Measurements from ENCODE around the gene DNPH1. TPM values are rescaled to one million over a fixed set of nuclear protein-coding genes. Genes with fewer than 3 reads are reported as not detected.
A peak's percentile ranks its signal among the peaks of the same experiment; 100 is the strongest.

Gene DNPH1
- total and polyA plus RNA-seq, 2 donors (not counting 3 experiments of a cell fraction or from before 2014, with no cell fraction given) = 37.7 to 120 TPM

DNA sequence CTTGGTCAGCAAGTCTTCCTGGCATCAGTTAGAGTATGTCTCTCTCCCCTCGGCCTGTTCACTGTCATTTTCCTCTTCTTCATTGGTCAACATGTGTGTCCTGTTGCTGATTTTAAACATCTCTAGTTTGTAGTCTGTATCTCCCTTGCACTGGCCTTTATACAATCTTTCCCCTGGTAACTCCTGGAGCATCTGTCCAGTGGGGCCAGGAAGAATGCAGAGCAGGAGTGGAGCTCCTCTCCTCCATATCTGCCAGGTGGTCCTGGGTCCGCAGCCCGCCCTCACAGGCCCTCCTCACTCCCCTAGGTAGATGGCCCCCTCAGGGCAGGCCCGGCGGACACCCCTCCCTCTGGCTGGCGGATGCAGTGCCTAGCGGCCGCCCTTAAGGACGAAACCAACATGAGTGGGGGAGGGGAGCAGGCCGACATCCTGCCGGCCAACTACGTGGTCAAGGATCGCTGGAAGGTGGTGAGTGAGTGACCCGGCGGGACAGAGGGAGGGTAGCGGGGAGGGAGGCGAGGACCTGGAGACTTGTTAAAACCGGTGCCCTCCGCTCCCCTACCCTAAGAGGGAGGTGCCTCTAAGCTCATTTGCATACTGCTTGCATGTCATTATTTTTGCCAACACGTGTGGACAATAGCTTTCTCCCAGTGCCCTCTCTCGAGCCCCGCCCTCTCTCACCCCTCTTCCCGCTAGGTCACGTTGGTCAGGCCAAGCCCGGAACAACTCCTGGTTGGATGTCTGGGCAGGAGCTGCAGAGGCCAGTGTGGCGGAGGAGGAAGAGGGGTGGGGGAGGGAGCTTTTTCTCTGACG is 17.2 kb upstream of the DNPH1 start:
- ChIA-PET CTCF (interaction anchor here (0.8 to 4.0 kb wide), 4 partner anchors 9 to 231 kb away, joined by 3 to 26 read pairs (median 6); partner anchors contain the start of genes DNPH1 and TJAP1), POLR2A (no interaction called here)
- TF ChIP-seq EZH2 (IDR thresholded peaks at IDR 0.05; ENCODE audit: borderline replicate concordance, low read depth, low read length, severe bottlenecking) (peak; percentile 46), FOS (IDR thresholded peaks at IDR 0.05; ENCODE audit: borderline replicate concordance, insufficient read depth, low read length) (no peak), JUN (IDR thresholded peaks at IDR 0.05; ENCODE audit: borderline replicate concordance, insufficient read depth, insufficient read length, low read depth) (no peak), POLR2A (IDR thresholded peaks at IDR 0.05; ENCODE audit: low read depth, low read length) (no peak)

GRCh38 chr6:43243664-43244321 is 14.5 kb upstream of the DNPH1 start:
- FAIRE-seq (no peak), DNase-seq (ENCODE audit: low read depth, low spot score) (no peak)
- Histone ChIP-seq H2AFZ (ENCODE audit: low read depth, low read length) (no peak overlapping the region), H3K27me3 (ENCODE audit: control insufficient read depth in 2 of 2, insufficient read depth in 2 of 2, low read length in 2 of 2) (peaks cover 46 to 51% of the 10 kb centered on the region in 2 experiments), H3K9me3 (replicated peaks; ENCODE audit: control insufficient read depth, insufficient read depth, low read length) (no peaks in the 10 kb centered on the region), H3K9ac (replicated peaks; ENCODE audit: extremely low read depth, insufficient read depth, low read length) (no peak overlapping the region), H4K20me1 (replicated peaks; ENCODE audit: control insufficient read depth, extremely low read depth, insufficient read depth, low read length) (no peaks in the 10 kb centered on the region), H3K4me2 (ENCODE audit: insufficient read depth, low read length) (no peak overlapping the region), H3K4me3 (replicated peaks in 1 of 3; ENCODE audit: insufficient read depth in 1 of 3, low read depth in 1 of 3, low read length in 3 of 3) (no peak overlapping the region), H3K36me3 (ENCODE audit: control insufficient read depth in 2 of 2, extremely low read depth in 1 of 2, insufficient read depth in 2 of 2, low read length in 2 of 2) (no peaks in the 10 kb centered on the region), H3K27ac (ENCODE audit: insufficient read depth, low read depth, low read length) (no peak overlapping the region), H3K79me2 (ENCODE audit: control insufficient read depth, insufficient read depth, low read length) (no peaks in the 10 kb centered on the region), H3K4me1 (ENCODE audit: control insufficient read depth, extremely low read depth, insufficient read depth, low read length) (peaks cover 4% of the 10 kb centered on the region), H3K9me1 (replicated peaks; ENCODE audit: control insufficient read depth, extremely low read depth, insufficient read depth, low read length) (no peaks in the 10 kb centered on the region)
- intact Hi-C loops (cut with micrococcal nuclease) = no loop called here
- BruUV-seq (replicated peaks) = no TSS peak
- POLR2A ChIA-PET = no interaction called here
- dilution Hi-C loops (cut with MboI; ENCODE audit: extremely low pct_ligation_motif_present, low sequenced_read_pairs) = no loop called here
- CTCF ChIA-PET = interaction anchor here (1.4 kb wide), 1 partner anchor 15 kb away, joined by 3 read pairs; the partner anchor contains the start of gene DNPH1
- TF ChIP-seq MAX (IDR thresholded peaks at IDR 0.05; ENCODE audit: insufficient read depth, insufficient read length) (no peak), POLR2AphosphoS5 (IDR thresholded peaks at IDR 0.05; ENCODE audit: insufficient read depth, low read depth, low read length) (no peak), POLR2A (IDR thresholded peaks at IDR 0.05; ENCODE audit: low read depth, low read length) (no peak), EZH2 (IDR thresholded peaks at IDR 0.05; ENCODE audit: borderline replicate concordance, low read depth, low read length, severe bottlenecking) (peak; percentile 86)

More for the DNA sequence above, 17.2 kb upstream of the DNPH1 start:
- H3K79me2 ChIP-seq (ENCODE audit: control insufficient read depth, insufficient read depth, low read length) = no peaks in the 10 kb centered on the region
- H4K20me1 ChIP-seq (replicated peaks; ENCODE audit: control insufficient read depth, extremely low read depth, insufficient read depth, low read length) = no peaks in the 10 kb centered on the region
- no peaks in the 10 kb centered on the region for H3K36me3 ChIP-seq (ENCODE audit: control insufficient read depth in 2 of 2, extremely low read depth in 1 of 2, insufficient read depth in 2 of 2, low read length in 2 of 2)
- peak overlapping the region; percentile 88 for H2AFZ ChIP-seq (ENCODE audit: low read depth, low read length)
- H3K27ac ChIP-seq (ENCODE audit: insufficient read depth, low read depth, low read length) = no peak overlapping the region
- no peaks in the 10 kb centered on the region for H3K9me1 ChIP-seq (replicated peaks; ENCODE audit: control insufficient read depth, extremely low read depth, insufficient read depth, low read length)
- H3K9ac ChIP-seq (replicated peaks; ENCODE audit: extremely low read depth, insufficient read depth, low read length) = no peak overlapping the region
- peak overlapping the region; percentile 50 for H3K4me2 ChIP-seq (ENCODE audit: insufficient read depth, low read length)
- intact Hi-C loops (cut with micrococcal nuclease) (loop anchor here (5.0 kb wide), 1 partner anchor 74 kb away; the partner anchor contains the start of gene SRF), dilution Hi-C loops (cut with MboI; ENCODE audit: extremely low pct_ligation_motif_present, low sequenced_read_pairs) (no loop called here)
- peak overlapping the region; percentile 5 to 44 (median 27) for H3K4me3 ChIP-seq (replicated peaks in 1 of 3; ENCODE audit: insufficient read depth in 1 of 3, low read depth in 1 of 3, low read length in 3 of 3)
- DNase-seq (ENCODE audit: low read depth, low spot score) = peak; percentile 55
- H3K9me3 ChIP-seq (replicated peaks; ENCODE audit: control insufficient read depth, insufficient read depth, low read length) = no peaks in the 10 kb centered on the region
- BruUV-seq (replicated peaks) = no TSS peak
- peaks cover 4% of the 10 kb centered on the region for H3K4me1 ChIP-seq (ENCODE audit: control insufficient read depth, extremely low read depth, insufficient read depth, low read length)
- H3K27me3 ChIP-seq (ENCODE audit: control insufficient read depth in 2 of 2, insufficient read depth in 2 of 2, low read length in 2 of 2) = peaks cover 40 to 53% of the 10 kb centered on the region in 2 experiments
- FAIRE-seq = peak; percentile 62
